ENCODE data around the gene RNF34. TPM values are rescaled to one million over a fixed set of nuclear protein-coding genes. Genes with fewer than 3 reads are reported as not detected.
A peak's percentile ranks its signal among the peaks of the same experiment; 100 is the strongest.

RNF34 gene
- total and polyA plus RNA-seq, 2 of the 13 experiments (the other 11 are each of a cell fraction or from before 2014, with no cell fraction given): 36.8 to 53.2 TPM

DNA sequence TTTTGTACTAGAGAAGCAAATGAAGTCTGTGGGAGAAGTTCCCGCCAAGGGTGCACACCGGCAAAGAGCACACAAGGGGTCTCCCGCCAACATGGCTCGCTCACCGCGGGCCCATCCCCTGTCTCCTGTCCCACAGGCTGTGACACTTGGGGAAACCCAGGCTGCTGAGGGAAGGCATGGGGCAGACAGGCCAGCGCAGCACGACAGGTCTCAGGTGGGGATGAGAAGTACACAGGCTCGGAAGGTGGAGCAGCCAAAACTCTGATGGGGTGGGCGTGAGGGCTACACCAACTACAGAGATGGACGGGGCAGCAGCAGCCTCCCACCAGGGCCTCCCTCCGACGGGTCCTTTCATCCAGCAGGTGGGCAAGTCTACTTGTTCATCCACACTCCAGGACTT is 64.4 kb downstream of the RNF34 start:
- Histone ChIP-seq H3K9ac (ENCODE audit: insufficient read depth, low read depth, low read length) (no peak overlapping the region), H3K4me3 (replicated peaks in 1 of 3; ENCODE audit: insufficient read depth in 1 of 3, low read depth in 2 of 3, low read length in 3 of 3) (no peak overlapping the region), H3K79me2 (ENCODE audit: insufficient read depth, low read length) (peaks cover 45% of the 10 kb centered on the region), H3K9me3 (ENCODE audit: low read length) (no peaks in the 10 kb centered on the region), H4K20me1 (ENCODE audit: insufficient read depth, low read length) (peaks cover 12% of the 10 kb centered on the region), H3K4me2 (ENCODE audit: low read depth, low read length) (no peak overlapping the region; the same call in 1 of the 2 replicates), H3K36me3 (replicated peaks in 1 of 2; ENCODE audit: control insufficient read depth in 1 of 2, insufficient read depth in 2 of 2, low read length in 2 of 2) (peaks cover 4 to 7% of the 10 kb centered on the region in 2 experiments; a peak in 2 of 5 replicates), H3K27me3 (ENCODE audit: control insufficient read depth in 1 of 2, insufficient read depth in 2 of 2, low read length in 2 of 2) (no peaks in the 10 kb centered on the region), H3K4me1 (ENCODE audit: insufficient read depth, low read length) (peaks cover 34% of the 10 kb centered on the region), H3K27ac (ENCODE audit: extremely low read length, insufficient read depth, low read length) (no peak overlapping the region), H2AFZ (ENCODE audit: low read length) (no peak overlapping the region)
- ATAC-seq (no peak), FAIRE-seq (no peak), DNase-seq (ENCODE audit: low spot score) (no peak)
- no TSS peak for BruUV-seq (replicated peaks)
- in situ Hi-C loops (cut with HindIII; ENCODE audit: extremely low pct_ligation_motif_present, low pct_unique_long_range_greater_than_20kb): no loop called here
- intact Hi-C loops (cut with micrococcal nuclease; ENCODE audit: unreplicated experiment): no loop called here
- TF ChIP-seq ZNF562 (CRISPR knock-in tag; IDR thresholded peaks at IDR 0.05; ENCODE audit: borderline replicate concordance) (no peak), SOX13 (IDR thresholded peaks at IDR 0.05) (no peak), SOX13 (CRISPR knock-in tag; conservative IDR thresholded peaks at IDR 0.05 in 1 of 2, IDR thresholded peaks at IDR 0.05 in 1 of 2) (no peak)
- TF ChIP-seq, protein P1, sequence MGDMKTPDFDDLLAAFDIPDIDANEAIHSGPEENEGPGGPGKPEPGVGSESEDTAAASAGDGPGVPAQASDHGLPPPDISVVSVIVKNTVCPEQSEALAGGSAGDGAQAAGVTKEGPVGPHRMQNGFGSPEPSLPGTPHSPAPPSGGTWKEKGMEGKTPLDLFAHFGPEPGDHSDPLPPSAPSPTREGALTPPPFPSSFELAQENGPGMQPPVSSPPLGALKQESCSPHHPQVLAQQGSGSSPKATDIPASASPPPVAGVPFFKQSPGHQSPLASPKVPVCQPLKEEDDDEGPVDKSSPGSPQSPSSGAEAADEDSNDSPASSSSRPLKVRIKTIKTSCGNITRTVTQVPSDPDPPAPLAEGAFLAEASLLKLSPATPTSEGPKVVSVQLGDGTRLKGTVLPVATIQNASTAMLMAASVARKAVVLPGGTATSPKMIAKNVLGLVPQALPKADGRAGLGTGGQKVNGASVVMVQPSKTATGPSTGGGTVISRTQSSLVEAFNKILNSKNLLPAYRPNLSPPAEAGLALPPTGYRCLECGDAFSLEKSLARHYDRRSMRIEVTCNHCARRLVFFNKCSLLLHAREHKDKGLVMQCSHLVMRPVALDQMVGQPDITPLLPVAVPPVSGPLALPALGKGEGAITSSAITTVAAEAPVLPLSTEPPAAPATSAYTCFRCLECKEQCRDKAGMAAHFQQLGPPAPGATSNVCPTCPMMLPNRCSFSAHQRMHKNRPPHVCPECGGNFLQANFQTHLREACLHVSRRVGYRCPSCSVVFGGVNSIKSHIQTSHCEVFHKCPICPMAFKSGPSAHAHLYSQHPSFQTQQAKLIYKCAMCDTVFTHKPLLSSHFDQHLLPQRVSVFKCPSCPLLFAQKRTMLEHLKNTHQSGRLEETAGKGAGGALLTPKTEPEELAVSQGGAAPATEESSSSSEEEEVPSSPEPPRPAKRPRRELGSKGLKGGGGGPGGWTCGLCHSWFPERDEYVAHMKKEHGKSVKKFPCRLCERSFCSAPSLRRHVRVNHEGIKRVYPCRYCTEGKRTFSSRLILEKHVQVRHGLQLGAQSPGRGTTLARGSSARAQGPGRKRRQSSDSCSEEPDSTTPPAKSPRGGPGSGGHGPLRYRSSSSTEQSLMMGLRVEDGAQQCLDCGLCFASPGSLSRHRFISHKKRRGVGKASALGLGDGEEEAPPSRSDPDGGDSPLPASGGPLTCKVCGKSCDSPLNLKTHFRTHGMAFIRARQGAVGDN (CRISPR knock-in tag; IDR thresholded peaks at IDR 0.05): peak; percentile 17
- TF ChIP-seq, protein P2, sequence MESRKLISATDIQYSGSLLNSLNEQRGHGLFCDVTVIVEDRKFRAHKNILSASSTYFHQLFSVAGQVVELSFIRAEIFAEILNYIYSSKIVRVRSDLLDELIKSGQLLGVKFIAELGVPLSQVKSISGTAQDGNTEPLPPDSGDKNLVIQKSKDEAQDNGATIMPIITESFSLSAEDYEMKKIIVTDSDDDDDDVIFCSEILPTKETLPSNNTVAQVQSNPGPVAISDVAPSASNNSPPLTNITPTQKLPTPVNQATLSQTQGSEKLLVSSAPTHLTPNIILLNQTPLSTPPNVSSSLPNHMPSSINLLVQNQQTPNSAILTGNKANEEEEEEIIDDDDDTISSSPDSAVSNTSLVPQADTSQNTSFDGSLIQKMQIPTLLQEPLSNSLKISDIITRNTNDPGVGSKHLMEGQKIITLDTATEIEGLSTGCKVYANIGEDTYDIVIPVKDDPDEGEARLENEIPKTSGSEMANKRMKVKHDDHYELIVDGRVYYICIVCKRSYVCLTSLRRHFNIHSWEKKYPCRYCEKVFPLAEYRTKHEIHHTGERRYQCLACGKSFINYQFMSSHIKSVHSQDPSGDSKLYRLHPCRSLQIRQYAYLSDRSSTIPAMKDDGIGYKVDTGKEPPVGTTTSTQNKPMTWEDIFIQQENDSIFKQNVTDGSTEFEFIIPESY (CRISPR knock-in tag; IDR thresholded peaks at IDR 0.05): peak; percentile 41; the same call in 1 of the 2 replicates
- POLR2A ChIA-PET: no interaction called here
- CTCF ChIA-PET (ENCODE audit: low intra/inter-chr PET ratio, low total read pairs): no interaction called here
- WGBS (ENCODE audit: low lambda C conversion rate): 99% methylated on average over 9 of the region's 13 CpGs
